ENCODE data around the gene PPP2R5D.
"Not testable (repeated sequence)": the region's sequence is repeated elsewhere in the genome, so short reads cannot be mapped to it uniquely, and the experiment has no call there.

PPP2R5D gene

GRCh38 chr6:42996513-42996912 lies 12.1 kb downstream of the PPP2R5D start:
- no peak for DNase-seq

GRCh38 chr6:42998205-42998604 lies 13.8 kb downstream of the PPP2R5D start:
- DNase-seq: not testable (repeated sequence)

GRCh38 chr6:43001843-43002242 lies 17.5 kb downstream of the PPP2R5D start:
- no peak for DNase-seq

- DNase-seq: no peak
Observed at GRCh38 chr6:43005844-43006243, 21.5 kb downstream of the PPP2R5D start.

DNA sequence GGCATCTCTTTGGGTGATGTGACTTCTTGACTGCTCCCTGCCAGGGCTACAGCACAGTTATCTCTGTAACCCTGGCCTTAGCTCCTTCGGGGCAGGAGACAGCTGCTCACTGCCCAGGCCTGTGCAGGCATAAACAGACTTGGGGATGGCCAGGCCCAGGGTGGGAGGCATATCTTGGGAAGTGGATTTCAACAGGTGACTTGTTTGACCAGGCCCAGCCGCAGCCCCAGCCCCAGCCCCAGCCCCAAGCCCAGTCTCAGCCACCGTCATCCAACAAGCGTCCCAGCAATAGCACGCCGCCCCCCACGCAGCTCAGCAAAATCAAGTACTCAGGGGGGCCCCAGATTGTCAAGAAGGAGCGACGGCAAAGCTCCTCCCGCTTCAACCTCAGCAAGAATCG lies 21.9 kb downstream of the PPP2R5D start:
- no peak for DNase-seq

DNA sequence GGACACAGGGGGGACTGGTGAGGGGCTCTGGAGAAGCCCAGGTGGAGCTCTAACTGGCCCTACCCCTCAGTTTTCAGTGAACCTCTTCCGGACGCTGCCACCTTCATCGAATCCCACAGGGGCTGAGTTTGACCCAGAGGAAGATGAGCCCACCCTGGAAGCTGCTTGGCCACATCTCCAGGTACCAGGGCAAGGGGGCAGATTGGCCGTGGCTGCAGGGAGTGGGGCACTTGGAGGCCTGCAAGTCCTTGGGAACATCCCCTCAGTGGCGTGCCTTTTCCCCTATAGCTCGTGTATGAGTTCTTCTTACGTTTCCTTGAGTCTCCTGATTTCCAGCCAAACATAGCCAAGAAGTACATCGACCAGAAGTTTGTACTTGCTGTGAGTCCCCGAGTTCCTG lies 22.8 kb downstream of the PPP2R5D start:
- DNase-seq: no peak

GRCh38 chr6:43009124-43009523 lies 24.8 kb downstream of the PPP2R5D start:
- DNase-seq: no peak

DNA sequence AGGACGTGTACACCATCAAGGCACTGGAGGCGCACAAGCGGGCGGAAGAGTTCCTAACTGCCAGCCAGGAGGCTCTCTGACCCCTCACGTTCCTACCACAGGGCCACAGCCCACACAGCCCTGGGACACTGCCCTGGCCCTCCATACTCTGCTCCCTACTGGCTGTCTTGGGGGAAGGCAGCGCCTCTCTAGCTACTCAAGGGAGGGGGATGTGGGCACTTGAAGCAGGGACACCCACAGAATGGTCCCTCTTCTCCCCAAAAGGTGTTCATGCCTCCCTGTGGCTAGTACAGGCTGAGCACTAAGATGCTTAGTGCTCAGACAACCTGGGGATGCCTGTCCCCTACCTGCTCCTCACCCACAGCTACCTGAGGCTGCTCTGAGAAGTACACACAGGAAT lies 26.8 kb downstream of the PPP2R5D start:
- DNase-seq: no peak

- DNase-seq: no peak
Observed at GRCh38 chr6:43012364-43012763, 28.0 kb downstream of the PPP2R5D start.

DNA sequence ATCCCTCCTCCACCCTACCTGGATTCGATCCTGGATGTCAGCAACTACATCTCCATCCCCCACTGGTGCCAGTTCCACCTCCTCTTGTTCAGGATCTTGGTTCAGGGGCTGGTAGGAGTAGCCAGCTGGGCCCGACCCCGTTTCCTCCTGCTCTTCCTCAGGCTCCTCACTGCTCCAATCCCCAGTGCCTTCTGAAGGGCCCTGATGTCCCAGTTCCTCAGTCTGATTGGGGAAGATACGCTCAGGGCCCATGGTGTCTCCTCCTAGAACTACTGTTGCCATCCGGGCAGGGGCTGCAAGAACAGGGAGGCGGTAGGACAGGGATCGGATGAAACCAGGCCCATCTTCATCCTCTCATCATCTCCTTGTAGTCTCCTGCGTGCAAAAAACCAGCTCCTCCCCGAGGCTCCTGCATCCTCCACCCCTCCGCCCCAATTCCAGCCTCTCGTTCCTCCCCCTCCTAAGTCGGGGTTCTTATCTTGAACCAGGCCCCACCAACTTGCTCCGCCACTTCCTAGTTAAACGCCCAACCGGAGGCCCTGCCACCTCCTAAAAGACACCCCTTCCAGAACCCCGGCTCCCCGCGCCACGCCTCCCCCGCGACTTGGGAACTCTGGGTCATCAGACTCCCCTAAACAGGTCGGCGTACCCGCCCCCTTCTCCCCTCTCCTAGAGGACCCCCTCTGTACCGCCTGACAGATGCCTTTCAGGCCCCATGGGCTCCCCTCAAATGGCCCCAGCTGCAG lies 28.9 kb downstream of the PPP2R5D start:
- no peak for DNase-seq

- DNase-seq: peak; percentile 100
Observed at GRCh38 chr6:43013843-43014433, 29.6 kb downstream of the PPP2R5D start, which contains the start of the genes KLHDC3 and MEA1. KLHDC3 (plus strand) TSS chr6:43014249; CDS start chr6:43017193, 2,944 bp downstream. MEA1 (minus strand) TSS chr6:43013946; CDS start chr6:43013813, 133 bp downstream.

DNA sequence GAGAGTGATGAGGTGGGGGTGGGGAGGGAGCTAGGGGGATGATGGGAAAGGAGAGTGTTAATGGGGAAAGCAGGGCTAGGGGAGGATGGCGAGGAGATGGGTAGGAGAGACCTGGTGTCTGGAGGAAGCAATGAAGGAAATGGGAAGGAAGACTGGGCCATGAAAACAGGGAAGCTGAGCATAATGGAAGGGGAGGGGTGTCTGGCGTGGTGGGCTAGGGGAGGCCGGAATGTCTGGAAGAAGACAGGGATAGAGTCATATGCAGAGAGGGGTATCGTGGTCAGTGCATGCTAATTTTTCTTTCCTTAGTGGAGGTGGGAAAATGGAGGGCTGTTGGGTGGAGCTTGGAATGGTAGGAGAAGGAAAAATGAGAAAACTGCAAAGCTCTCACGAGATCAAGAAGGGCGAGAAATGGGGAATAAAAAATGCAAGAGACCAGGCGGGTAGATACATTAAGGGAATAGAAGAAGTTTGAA lies 30.1 kb downstream of the PPP2R5D start:
- no peak for DNase-seq

DNA sequence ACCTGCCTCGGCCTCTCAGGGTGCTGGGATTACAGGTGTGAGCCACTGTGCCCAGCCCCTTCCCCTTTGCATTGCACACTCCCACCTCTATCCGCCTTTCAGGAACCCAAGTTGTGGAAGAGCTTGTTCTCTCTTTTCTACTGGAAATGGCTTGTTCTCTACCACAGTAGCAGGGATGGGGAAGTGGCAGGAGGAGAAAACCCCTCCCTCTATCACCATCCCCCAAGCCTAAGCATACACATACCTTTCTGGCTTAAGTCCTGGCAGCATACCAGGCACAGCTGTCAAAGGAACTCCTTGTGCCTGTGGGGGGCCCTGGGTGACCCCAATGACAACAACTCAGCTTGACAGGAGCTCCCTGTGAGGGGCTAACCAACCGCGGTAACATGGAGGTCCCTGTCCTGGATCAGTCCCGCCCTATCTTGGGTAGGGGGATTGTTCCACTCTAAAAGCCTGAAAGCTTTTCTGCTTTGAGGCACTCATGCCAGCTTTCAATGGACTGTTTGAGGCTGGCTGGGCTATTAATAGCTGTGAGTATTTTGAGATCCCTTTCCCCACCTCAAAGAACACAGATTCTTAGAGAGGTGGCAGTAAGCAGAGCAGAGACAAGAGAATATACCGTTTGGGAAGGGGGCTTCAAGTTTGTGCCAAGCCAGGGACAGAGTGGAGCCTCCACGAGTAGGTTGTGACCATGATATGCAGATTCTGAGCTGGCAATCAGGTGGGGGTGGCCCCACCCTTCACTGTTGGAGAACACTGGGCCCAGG lies 32.0 kb downstream of the PPP2R5D start:
- DNase-seq: no peak

DNA sequence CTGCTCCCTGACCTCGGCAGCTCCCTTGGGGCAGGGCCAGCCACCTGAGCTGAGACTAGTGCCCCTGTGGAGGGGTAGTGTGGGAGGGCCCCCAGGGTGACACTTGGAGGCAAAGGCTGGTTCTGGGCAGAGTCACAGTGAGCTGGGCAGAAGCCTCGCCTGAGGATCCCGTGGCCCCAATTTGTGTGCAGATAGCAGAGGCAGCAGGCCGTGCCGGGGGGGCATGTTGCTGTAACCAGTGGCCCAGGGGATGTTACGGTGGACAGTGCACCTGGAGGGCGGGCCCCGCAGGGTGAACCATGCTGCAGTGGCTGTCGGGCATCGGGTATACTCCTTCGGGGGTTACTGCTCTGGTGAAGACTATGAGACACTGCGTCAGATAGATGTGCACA lies 32.6 kb downstream of the PPP2R5D start:
- DNase-seq: no peak

GRCh38 chr6:43019152-43019551 lies 34.8 kb downstream of the PPP2R5D start:
- DNase-seq: no peak

GRCh38 chr6:43020052-43020705 lies 35.8 kb downstream of the PPP2R5D start:
- DNase-seq: no peak

DNA sequence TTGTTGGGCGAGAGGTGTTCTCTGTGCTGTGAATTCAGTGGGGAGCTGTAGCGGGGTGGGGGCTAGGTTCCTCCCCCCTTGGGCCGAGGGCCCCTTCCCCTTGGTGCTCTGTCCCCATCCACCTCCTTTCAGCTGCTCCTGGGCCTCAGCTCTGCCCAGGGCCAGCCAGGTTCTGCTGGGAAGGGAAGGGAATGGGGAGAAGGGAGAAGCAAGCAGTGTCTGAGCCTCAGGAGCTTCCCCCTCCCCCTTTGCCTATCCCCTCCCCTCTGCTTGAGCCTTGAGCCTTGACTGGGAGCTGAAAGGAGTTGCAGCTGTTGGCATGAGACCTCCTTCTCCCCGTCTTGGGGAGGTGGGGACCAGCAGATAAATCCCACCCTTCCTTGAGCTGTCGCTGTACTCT lies 36.5 kb downstream of the PPP2R5D start:
- no peak for DNase-seq

- DNase-seq: peak; percentile 10
Observed at GRCh38 chr6:43021270-43022047, 37.1 kb downstream of the PPP2R5D start, which contains the start of gene RRP36. RRP36 (plus strand) TSS chr6:43021623; CDS start chr6:43021655, 32 bp downstream.

- DNase-seq: no peak
Observed at GRCh38 chr6:43024436-43024835, 40.1 kb downstream of the PPP2R5D start.

GRCh38 chr6:43026365-43026764 lies 42.0 kb downstream of the PPP2R5D start:
- DNase-seq: no peak

DNA sequence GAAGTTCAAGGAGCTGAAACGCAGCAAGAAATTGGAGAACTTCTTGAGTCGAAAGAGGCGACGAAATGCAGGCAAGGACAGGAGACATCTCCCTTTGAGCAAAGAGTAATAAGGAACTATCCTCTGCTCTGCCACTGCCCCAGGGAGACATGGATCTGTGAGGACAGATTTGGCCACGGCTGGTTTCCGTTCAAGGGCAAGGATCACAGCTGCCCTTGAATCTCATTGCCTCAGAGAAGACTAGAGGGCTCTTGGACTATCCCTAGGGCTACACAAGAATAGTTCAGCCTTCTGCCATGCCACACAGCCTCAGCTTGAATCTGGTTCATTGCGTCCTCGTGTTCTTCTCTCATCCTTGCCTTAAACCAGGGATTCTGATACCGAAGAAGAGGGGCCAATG lies 44.8 kb downstream of the PPP2R5D start:
- DNase-seq: no peak

DNA sequence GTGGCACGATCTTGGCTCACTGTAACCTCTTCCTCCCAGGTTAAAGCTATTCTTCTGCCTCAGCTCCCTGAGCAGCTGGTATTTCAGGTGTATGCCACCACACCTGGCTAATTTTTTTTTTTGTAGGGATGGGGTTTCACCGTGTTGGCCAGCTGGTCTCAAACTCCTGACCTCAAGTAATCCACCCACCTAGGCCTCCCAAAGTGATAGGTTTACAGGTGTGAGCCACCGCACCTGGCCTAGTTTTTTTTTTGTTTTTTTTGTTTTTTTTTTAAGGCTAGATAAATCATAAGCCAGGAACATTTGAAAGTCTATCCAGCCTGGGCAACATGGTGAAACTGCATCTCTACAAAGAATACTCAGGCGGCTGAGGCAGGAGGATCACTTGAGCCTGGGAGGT lies 48.0 kb downstream of the PPP2R5D start:
- DNase-seq: no peak
